Activated CD8-positive, alpha-beta memory T cell treated with anti-CD3 and anti-CD28 coated beads, Interleukin-2, amount 50 U/mL, for 1 hour (primary cell): ENCODE data around the gene NTRK3.
"Not testable (repeated sequence)": the region's sequence is repeated elsewhere in the genome, so short reads cannot be mapped to it uniquely, and the experiment has no call there.

ENCODE experiments used
- DNase-seq: peaks from one replicate; pipeline ENCODE4 v3.0.0-alpha.2; 2020; ENCODE audit errors: extremely low read depth

NTRK3 gene

GRCh38 chr15:87877822-87878542, 378.6 kb downstream of the NTRK3 start:
- no peak for DNase-seq

GRCh38 chr15:87877114-87877810, 379.3 kb downstream of the NTRK3 start:
- DNase-seq, result no peak

GRCh38 chr15:87874896-87875711, 381.4 kb downstream of the NTRK3 start:
- no peak for DNase-seq

- no peak for DNase-seq
These were observed 383.0 kb downstream of the NTRK3 start for GRCh38 chr15:87873516-87873915.

- no peak for DNase-seq
These were observed 384.7 kb downstream of the NTRK3 start for GRCh38 chr15:87871731-87872320.

GRCh38 chr15:87871258-87871681, 385.3 kb downstream of the NTRK3 start:
- no peak for DNase-seq

- no peak for DNase-seq
These were observed 389.6 kb downstream of the NTRK3 start for GRCh38 chr15:87866961-87867360.

GRCh38 chr15:87863152-87863551, 393.4 kb downstream of the NTRK3 start:
- DNase-seq, result no peak

- no peak for DNase-seq
These were observed 395.8 kb downstream of the NTRK3 start for GRCh38 chr15:87860743-87861142.

GRCh38 chr15:87858651-87859050, 397.9 kb downstream of the NTRK3 start:
- no peak for DNase-seq

GRCh38 chr15:87851497-87851896, 405.0 kb downstream of the NTRK3 start:
- no peak for DNase-seq

GRCh38 chr15:87850916-87851315, 405.6 kb downstream of the NTRK3 start:
- DNase-seq, result no peak

- DNase-seq, result no peak
These were observed 407.4 kb downstream of the NTRK3 start for GRCh38 chr15:87849181-87849580.

- no peak for DNase-seq
These were observed 408.5 kb downstream of the NTRK3 start for GRCh38 chr15:87848012-87848411.

- DNase-seq, result no peak
These were observed 409.8 kb downstream of the NTRK3 start for GRCh38 chr15:87846746-87847145.

GRCh38 chr15:87843312-87843711, 413.2 kb downstream of the NTRK3 start:
- no peak for DNase-seq

GRCh38 chr15:87841426-87841998, 415.0 kb downstream of the NTRK3 start:
- DNase-seq, result no peak

- DNase-seq, result not testable (repeated sequence)
These were observed 420.7 kb downstream of the NTRK3 start for GRCh38 chr15:87835830-87836229.

- DNase-seq, result not testable (repeated sequence)
These were observed 423.2 kb downstream of the NTRK3 start for GRCh38 chr15:87833333-87833732.

- no peak for DNase-seq
These were observed 427.0 kb downstream of the NTRK3 start for GRCh38 chr15:87829332-87830050.

- no peak for DNase-seq
These were observed 427.9 kb downstream of the NTRK3 start for GRCh38 chr15:87828608-87829007.
